ENCODE results near the gene ZFR.

The ZFR gene

DNA sequence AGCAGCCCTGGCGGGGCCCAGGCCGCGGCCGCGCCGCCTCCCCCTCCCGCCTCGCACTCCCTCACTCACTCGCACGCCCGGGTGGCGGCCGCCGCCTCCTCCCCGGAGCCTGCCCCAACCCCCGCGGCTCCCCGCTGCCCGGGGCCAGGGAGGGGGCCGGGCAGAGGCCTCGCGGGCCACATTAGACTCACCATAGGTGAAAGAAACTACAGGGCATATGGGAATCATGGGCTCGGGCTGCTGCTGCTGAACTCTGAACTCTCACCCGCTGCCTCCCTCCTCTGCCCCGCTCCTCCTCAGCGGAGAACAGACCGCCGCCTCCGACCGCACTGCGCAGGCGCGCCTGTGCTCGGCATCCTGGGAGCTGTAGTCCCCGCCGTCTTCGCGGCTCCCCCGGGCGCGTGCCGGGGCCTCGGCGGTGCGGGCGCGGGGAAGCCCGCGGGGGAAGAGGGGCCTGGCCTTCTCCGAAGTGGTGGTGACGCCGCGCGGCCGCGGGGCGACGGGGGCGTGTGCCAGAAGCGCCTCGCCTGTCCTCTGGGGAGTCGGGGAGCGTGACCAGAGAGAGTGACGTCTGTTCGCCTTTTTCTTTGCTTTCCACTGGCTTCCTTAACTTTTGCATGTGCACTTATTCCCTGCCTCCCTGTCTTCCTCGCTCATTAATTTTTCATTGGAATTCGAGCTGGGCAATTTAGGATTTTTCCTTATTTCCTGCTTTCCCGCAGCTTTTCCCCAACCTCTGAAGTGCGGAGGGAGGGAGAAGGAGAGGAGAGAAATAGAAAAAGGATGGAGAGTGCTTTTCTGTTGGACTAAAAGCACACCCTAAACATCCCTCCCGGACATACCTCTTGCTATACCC is at the start of gene ZFR:
Gene ZFR (minus strand): TSS at position 310 of the 856 bp plus-strand sequence. CDS start 82 bp downstream, at position 228.
- H3K36me3 Mint-ChIP-seq, result peaks cover 50% of the 10 kb centered on the region

DNA sequence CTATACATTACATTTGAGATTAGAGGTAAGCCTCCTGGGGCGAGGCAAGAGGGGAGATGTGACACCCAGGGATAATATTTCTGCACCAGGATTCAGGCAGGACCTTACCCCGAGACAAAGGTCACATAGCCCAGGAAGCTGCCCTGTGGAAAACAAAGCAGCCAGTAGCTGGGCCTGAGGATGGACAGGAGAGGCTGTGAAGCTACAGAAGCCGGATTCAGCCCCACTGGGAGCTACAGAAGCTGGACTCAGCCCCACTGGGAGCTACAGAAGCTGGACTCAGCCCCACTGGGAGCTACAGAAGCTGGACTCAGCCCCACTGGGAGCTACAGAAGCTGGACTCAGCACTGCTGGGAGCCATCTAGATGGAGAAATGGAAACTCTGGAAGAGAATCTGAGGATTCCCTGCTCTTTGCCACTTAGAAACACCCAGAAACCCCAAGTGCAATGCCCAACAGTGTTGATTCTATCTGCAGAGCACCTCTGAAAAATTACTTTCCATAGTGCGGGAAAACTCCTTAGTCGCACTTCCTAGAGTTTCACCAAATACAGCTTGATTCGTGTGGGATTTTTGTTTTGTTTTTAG is 46.5 kb upstream of the ZFR start:
- H3K27ac Mint-ChIP-seq, result no peak overlapping the region
- no peak for ATAC-seq
- no peaks in the 10 kb centered on the region for H3K4me1 Mint-ChIP-seq
- no peak for DNase-seq (ENCODE audit: low spot score in 2 of 2)
- no peaks in the 10 kb centered on the region for H3K36me3 Mint-ChIP-seq
- H3K4me3 Mint-ChIP-seq, result no peak overlapping the region
- no peaks in the 10 kb centered on the region for H3K9me3 Mint-ChIP-seq

More for the DNA sequence above, at the start of gene ZFR:
- peak; percentile 92 for ATAC-seq
- peak within 1 kb of the TSS; percentile 96 for H3K27ac Mint-ChIP-seq
- peak; percentile 88 to 97 for DNase-seq (ENCODE audit: low spot score in 2 of 2)
- H3K4me1 Mint-ChIP-seq, result peaks cover 27% of the 10 kb centered on the region
- peak within 1 kb of the TSS; percentile 88 for H3K4me3 Mint-ChIP-seq
- no peaks in the 10 kb centered on the region for H3K9me3 Mint-ChIP-seq

DNA sequence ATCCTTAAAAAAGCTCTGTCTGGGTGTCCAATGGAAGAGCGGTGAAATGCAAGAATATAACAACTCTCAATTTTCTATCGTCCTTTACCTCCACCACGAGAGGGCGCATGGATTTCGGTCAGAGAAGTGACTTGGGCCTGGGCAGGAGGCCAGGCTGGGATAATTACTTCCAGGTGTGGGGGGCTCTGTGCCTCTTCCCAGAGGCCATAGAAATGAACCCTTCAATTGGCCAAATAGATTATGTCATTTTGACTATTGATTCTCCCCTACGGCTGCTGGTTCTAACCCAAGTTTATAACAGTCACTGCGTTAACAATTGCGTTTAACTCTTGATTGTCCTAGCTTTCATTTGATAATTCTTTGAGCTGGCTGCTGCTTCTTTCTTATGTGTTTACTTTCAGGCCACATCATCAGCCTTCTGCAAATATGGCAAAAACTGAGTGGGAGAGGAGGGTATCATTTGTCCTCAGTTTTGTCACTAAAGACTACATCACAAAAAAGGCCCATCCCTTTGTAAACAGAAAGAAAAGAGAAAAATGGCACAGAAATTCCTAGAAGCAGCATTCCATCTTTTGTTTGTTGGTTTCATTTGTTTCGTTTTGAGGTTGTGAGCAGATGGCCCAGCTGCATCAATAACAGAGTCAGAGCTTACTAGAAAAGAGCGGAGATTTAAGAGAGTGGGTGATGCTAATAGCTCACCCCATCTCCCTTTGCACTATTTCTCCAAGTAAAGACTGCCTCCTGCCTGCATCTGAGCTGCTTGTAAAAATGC is 45.4 kb upstream of the ZFR start:
- Mint-ChIP-seq H3K9me3 (no peaks in the 10 kb centered on the region), H3K27ac (no peak overlapping the region), H3K36me3 (no peaks in the 10 kb centered on the region), H3K4me3 (no peak overlapping the region), H3K4me1 (no peaks in the 10 kb centered on the region)
- ATAC-seq, result peak; percentile 62
- peak; percentile 59 to 80 for DNase-seq (ENCODE audit: low spot score in 2 of 2)

DNA sequence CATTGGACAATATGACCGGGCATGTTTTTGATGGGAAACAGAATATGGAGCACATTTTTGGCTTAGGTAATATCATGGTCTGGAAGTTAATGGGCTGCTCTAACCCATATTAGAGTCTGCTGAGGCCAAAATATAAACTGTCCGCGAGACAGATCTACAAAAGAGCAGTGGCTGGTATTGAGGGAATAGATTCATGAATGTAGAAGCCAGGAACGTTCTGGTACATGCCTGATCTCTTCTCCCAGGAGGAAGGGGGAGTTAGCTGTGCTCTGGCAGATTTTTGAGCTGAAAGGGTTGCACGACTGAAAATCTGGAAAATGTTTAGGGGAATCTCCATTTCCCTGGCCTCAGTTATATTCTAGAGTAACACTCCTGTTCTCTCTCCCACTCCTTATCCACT is 42.9 kb upstream of the ZFR start:
- no peak for DNase-seq (ENCODE audit: low spot score in 2 of 2)
- H3K9me3 Mint-ChIP-seq, result no peaks in the 10 kb centered on the region
- ATAC-seq, result no peak
- no peaks in the 10 kb centered on the region for H3K4me1 Mint-ChIP-seq
- no peak overlapping the region for H3K4me3 Mint-ChIP-seq
- H3K36me3 Mint-ChIP-seq, result no peaks in the 10 kb centered on the region
- no peak overlapping the region for H3K27ac Mint-ChIP-seq

GRCh38 chr5:32487008-32487407 is 42.5 kb upstream of the ZFR start:
- Mint-ChIP-seq H3K36me3 (no peaks in the 10 kb centered on the region), H3K27ac (no peak overlapping the region), H3K9me3 (no peaks in the 10 kb centered on the region), H3K4me3 (no peak overlapping the region), H3K4me1 (no peaks in the 10 kb centered on the region)
- no peak for DNase-seq (ENCODE audit: low spot score in 2 of 2)
- no peak for ATAC-seq

- no peak for ATAC-seq
- Mint-ChIP-seq H3K4me1 (no peaks in the 10 kb centered on the region), H3K4me3 (no peak overlapping the region), H3K27ac (peak overlapping the region; percentile 20), H3K36me3 (no peaks in the 10 kb centered on the region), H3K9me3 (no peaks in the 10 kb centered on the region)
- no peak for DNase-seq (ENCODE audit: low spot score in 2 of 2)
Measured at GRCh38 chr5:32482193-32482592, 37.7 kb upstream of the ZFR start.

DNA sequence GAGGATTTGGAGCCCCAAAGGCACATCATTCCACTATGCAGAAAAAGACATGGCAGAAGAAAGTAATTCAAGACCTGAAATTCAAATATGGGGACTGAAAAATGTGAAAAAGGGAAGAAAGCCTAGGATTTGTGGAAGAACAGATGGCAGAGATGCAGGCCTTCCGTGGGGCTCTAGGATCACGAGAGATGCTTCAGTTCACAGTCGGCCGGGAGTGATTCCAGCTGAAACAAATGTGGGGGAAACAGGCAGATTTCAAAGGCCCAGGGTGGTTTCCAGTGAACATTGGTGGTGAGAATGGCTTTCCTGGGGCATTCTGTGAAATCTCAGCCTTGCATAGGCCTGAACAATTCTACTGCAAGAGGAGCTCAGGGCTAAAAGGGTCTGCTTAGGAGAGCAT is 34.6 kb upstream of the ZFR start:
- ATAC-seq, result no peak
- Mint-ChIP-seq H3K4me3 (no peak overlapping the region), H3K4me1 (no peaks in the 10 kb centered on the region), H3K27ac (peak overlapping the region; percentile 15), H3K9me3 (no peaks in the 10 kb centered on the region), H3K36me3 (no peaks in the 10 kb centered on the region)
- DNase-seq (ENCODE audit: low spot score in 2 of 2), result no peak

DNA sequence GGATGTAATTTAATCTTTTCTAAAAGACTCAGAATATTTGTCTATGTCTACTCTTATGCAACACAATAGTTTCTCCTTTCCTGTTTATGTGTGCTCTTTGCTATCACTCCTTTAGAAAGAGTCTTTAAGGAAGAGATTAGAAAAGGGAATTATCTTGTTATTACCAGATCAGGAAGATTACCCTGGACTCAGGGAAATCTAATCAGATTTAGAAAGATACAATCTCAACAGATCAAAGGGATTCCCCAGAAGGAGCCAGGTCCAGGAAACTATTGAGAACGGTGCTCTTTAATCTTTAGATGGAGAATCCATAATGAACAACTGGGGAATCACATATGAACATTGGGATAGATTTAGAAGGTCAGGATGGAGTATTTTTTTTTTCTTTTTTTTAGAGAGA is 32.4 kb upstream of the ZFR start:
- Mint-ChIP-seq H3K4me1 (no peaks in the 10 kb centered on the region), H3K4me3 (no peak overlapping the region), H3K36me3 (no peaks in the 10 kb centered on the region), H3K27ac (no peak overlapping the region), H3K9me3 (no peaks in the 10 kb centered on the region)
- ATAC-seq (no peak), DNase-seq (ENCODE audit: low spot score in 2 of 2) (no peak)

DNA sequence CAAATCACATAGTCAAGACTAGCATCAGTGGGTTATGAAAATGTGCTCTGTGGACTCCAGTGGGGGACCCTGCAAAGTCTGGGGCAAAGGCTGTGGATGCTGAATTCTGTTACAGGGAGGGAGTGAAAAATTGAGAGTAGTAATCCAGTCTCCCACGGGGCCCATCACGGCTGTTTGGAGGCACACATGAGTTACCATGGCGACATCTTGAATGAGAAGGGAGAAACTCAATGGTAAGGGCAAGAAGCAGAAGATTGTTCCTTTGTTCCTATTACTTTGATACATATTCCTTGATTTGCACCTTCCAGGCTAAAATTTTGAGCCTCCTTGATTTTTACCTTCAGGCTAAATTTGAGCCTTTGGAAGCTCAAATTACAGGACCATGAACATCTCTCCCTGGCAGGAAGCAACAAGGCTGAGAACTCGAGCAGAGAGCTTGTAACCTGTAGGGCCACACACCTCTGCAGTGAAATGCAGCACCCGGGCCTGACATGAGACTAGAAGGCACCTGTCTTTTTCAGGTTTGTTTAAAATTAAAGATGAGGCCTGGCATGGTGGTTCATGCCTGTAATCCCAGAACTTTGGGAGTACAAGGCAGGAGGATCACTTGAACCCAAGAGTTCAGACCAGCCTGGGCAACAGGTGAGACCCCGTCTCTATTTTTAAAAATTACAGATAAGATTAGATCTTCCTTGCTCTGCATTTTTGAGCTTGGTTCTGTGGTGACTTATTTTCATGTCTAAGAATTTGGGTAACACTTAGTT is 31.0 kb upstream of the ZFR start:
- H3K4me1 Mint-ChIP-seq, result no peaks in the 10 kb centered on the region
- no peaks in the 10 kb centered on the region for H3K36me3 Mint-ChIP-seq
- no peak overlapping the region for H3K27ac Mint-ChIP-seq
- no peak overlapping the region for H3K4me3 Mint-ChIP-seq
- no peak for ATAC-seq
- no peak for DNase-seq (ENCODE audit: low spot score in 2 of 2)
- no peaks in the 10 kb centered on the region for H3K9me3 Mint-ChIP-seq

DNA sequence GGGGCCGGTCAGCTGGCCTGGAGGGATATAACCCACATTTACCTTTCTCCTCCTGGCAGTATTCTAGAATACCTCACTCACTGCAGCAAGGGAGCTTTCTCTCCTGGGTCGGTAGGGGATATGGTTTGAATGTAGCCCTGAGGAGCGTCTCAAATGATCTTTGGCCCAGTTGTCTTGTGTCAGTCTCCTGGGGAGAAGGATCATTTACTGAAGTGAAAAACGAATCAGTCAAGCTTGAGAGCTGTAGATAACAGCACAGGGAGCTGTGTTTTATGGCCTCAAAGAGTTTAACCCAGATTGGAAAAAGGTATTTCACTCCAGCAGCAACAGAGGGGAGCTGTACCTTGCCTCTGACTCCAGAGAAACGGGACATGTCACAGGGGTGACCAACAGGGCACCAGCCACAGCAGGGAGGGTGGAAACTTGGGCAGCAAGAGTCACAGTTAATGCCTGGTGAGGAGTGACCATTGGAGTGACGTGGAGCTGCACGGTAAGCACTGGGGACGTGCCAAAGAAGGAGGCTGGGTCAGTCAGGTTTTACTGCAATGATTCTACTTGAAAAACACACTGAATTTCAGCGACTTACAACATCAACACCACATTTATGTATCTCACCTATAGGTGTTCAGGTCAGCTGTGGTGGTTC is 29.8 kb upstream of the ZFR start:
- no peak overlapping the region for H3K4me3 Mint-ChIP-seq
- H3K36me3 Mint-ChIP-seq, result no peaks in the 10 kb centered on the region
- peak overlapping the region; percentile 21 for H3K27ac Mint-ChIP-seq
- H3K9me3 Mint-ChIP-seq, result no peaks in the 10 kb centered on the region
- DNase-seq (ENCODE audit: low spot score in 2 of 2) (no peak), ATAC-seq (no peak)
- no peaks in the 10 kb centered on the region for H3K4me1 Mint-ChIP-seq

DNA sequence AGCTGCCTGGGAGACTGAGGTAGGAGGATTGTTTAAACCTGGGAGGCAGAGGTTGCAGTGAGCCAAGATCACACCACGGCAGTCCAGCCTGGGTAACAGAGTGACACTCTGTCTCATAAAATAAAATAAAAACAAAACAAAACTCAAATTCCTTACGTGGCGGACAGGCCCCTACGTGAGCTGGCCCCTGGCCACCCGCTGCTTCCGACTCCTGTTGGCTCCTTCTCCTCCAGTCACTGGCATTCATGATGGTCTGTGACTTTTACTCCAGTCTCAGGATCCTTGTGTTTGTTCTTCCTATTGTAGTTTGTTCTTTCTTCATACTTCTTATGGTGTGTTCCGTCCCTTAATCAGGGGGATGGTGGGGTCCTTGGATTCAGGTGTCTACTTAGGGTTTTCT is 28.5 kb upstream of the ZFR start:
- DNase-seq (ENCODE audit: low spot score in 2 of 2) (no peak), ATAC-seq (no peak)
- no peaks in the 10 kb centered on the region for H3K4me1 Mint-ChIP-seq
- H3K4me3 Mint-ChIP-seq, result no peak overlapping the region
- no peaks in the 10 kb centered on the region for H3K9me3 Mint-ChIP-seq
- H3K36me3 Mint-ChIP-seq, result no peaks in the 10 kb centered on the region
- H3K27ac Mint-ChIP-seq, result no peak overlapping the region

- no peak for ATAC-seq
- H3K9me3 Mint-ChIP-seq, result no peaks in the 10 kb centered on the region
- no peak overlapping the region for H3K4me3 Mint-ChIP-seq
- no peak for DNase-seq (ENCODE audit: low spot score in 2 of 2)
- H3K27ac Mint-ChIP-seq, result no peak overlapping the region
- no peaks in the 10 kb centered on the region for H3K36me3 Mint-ChIP-seq
- no peaks in the 10 kb centered on the region for H3K4me1 Mint-ChIP-seq
Measured at GRCh38 chr5:32471784-32472183, 27.2 kb upstream of the ZFR start.

DNA sequence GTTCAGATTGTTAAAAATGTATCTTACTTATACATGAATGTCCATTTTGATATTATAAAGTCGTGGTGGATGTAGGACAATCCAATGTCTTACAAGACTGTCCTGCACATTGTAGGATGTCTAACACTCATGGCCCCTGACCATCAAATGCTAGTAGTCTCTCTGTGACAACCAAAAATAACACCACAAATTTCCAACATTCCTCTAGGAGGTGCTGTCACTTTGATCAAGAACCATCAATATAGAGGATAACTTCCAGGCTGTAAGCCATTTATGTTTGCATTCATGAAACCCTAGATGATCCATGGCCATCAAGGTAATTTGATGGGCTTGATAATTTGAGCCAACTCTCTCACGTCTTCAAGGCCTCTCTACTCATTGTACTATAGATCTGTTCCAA is 20.5 kb upstream of the ZFR start:
- no peak for DNase-seq (ENCODE audit: low spot score in 2 of 2)

DNA sequence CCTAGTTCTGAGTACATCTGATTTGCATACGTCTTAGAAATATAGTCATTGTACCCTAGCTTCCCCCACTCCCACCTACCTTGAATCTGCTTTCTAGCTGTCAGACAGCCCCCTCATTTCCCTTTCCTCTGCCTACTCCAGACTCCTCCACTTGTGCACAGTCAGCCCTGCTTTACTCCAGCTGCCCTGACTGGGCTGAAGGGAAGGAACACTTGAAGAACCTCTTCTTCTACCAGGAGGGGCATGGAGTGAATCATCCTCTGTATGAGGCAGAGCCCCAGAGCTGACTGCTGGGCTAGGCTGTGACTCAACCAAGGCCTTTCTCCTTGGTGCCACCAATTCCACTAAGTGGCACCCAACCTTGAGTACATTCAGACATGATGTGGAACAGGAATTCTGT is 18.1 kb upstream of the ZFR start:
- DNase-seq (ENCODE audit: low spot score in 2 of 2), result peak; percentile 16 to 54
- peak; percentile 99 for ATAC-seq
- Mint-ChIP-seq H3K9me3 (no peaks in the 10 kb centered on the region), H3K4me1 (peaks cover 13% of the 10 kb centered on the region), H3K36me3 (no peaks in the 10 kb centered on the region), H3K4me3 (peak overlapping the region; percentile 3), H3K27ac (peak overlapping the region; percentile 51)

More for the DNA sequence above, 20.5 kb upstream of the ZFR start:
- Mint-ChIP-seq H3K4me1 (peaks cover 13% of the 10 kb centered on the region), H3K9me3 (no peaks in the 10 kb centered on the region), H3K27ac (no peak overlapping the region), H3K4me3 (no peak overlapping the region), H3K36me3 (no peaks in the 10 kb centered on the region)
- ATAC-seq, result no peak

Measured in stimulated activated effector memory CD8-positive, alpha-beta T cell treated with anti-CD3 and anti-CD28 coated beads, Interleukin-12 subunit alpha, Interleukin-12 subunit beta, amount 100 ng/mL, for 72 hours (primary cell).